ENCODE measurements around the gene UNC80. TPM values are rescaled to one million over a fixed set of nuclear protein-coding genes. Genes with fewer than 3 reads are reported as not detected.

UNC80 gene
- polyA plus RNA-seq, 1 of the 3 experiments (the other 2 are of a cell fraction): 0.59 TPM

DNA sequence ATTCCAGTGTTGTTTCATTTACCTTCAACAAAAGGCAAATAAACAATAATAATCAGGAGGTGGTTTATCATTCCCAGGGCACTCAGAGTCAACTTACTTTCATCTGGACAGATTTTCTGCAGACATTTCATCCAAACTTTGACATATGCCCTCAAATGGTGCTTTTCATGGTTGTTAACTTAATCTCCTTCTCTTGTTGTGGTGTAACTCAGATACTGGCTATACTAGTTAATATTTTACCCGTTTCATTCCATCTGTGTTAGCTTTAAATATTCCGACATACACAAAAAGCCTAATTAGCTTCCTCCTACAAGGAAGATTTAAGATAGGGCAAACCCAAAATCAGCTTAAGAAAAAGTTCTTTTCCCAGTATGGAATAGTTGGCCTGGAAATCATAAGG is 186.4 kb downstream of the UNC80 start (continued):
- TF ChIP-seq, protein P1, sequence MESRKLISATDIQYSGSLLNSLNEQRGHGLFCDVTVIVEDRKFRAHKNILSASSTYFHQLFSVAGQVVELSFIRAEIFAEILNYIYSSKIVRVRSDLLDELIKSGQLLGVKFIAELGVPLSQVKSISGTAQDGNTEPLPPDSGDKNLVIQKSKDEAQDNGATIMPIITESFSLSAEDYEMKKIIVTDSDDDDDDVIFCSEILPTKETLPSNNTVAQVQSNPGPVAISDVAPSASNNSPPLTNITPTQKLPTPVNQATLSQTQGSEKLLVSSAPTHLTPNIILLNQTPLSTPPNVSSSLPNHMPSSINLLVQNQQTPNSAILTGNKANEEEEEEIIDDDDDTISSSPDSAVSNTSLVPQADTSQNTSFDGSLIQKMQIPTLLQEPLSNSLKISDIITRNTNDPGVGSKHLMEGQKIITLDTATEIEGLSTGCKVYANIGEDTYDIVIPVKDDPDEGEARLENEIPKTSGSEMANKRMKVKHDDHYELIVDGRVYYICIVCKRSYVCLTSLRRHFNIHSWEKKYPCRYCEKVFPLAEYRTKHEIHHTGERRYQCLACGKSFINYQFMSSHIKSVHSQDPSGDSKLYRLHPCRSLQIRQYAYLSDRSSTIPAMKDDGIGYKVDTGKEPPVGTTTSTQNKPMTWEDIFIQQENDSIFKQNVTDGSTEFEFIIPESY (IDR thresholded peaks at IDR 0.05; ENCODE audit: borderline replicate concordance, low read depth): no peak
- no peak for TF ChIP-seq CHD2 (IDR thresholded peaks at IDR 0.05; ENCODE audit: low read length, partially characterized antibody)
- no peak for TF ChIP-seq FOXM1 (IDR thresholded peaks at IDR 0.05; ENCODE audit: low read depth)
- TF ChIP-seq NFIC (IDR thresholded peaks at IDR 0.05; ENCODE audit: borderline replicate concordance): no peak
- no peak for TF ChIP-seq RFX5 (IDR thresholded peaks at IDR 0.05; ENCODE audit: low read length)

DNA sequence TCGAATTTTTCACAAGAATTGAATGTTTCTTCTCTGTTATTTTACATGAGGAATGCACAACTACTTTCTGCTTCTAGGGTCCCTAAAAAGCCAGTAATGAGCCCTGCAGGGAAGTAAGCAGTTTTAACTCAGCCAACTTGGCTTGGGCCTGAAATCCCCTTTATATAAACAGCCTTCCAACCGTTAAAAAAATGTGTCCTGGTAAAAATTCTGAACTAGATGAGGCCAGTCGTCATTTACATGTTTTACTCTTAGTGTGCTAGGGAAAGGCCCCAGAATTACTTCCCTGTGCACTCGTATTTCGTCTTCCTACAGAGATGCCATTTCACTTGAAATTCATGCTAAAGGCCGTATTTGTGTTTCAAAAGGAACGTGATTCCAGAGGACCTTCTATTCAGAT is 188.4 kb downstream of the UNC80 start:
- 87% methylated on average over 7 of the region's 7 CpGs for WGBS (ENCODE audit: low lambda C conversion rate)
- H3K36me3 ChIP-seq (replicated peaks in 1 of 2; ENCODE audit: control insufficient read depth in 1 of 2, insufficient read depth in 2 of 2, low read length in 1 of 2): no peaks in the 10 kb centered on the region
- no peak for TF ChIP-seq FOXJ3 (CRISPR knock-in tag; IDR thresholded peaks at IDR 0.05)
- no peak for TF ChIP-seq NFIC (IDR thresholded peaks at IDR 0.05; ENCODE audit: borderline replicate concordance)
- no peak for TF ChIP-seq USF2 (IDR thresholded peaks at IDR 0.05; ENCODE audit: borderline replicate concordance, low read depth, low read length)
- TF ChIP-seq EP300 (IDR thresholded peaks at IDR 0.05; ENCODE audit: borderline replicate concordance in 1 of 2, low read depth in 1 of 2, low read length in 1 of 2): no peak
- no peak for TF ChIP-seq USF1 (IDR thresholded peaks at IDR 0.05; ENCODE audit: borderline replicate concordance, low read depth)
- TF ChIP-seq SMC3 (IDR thresholded peaks at IDR 0.05; ENCODE audit: low read depth, low read length): no peak
- no peak for TF ChIP-seq MXI1 (IDR thresholded peaks at IDR 0.05; ENCODE audit: low read depth, low read length)
- TF ChIP-seq PBX3 (IDR thresholded peaks at IDR 0.05): no peak
- TF ChIP-seq TCF12 (IDR thresholded peaks at IDR 0.05): no peak
- TF ChIP-seq, protein P1 (IDR thresholded peaks at IDR 0.05; ENCODE audit: borderline replicate concordance, low read depth): no peak
- TF ChIP-seq, protein P2, sequence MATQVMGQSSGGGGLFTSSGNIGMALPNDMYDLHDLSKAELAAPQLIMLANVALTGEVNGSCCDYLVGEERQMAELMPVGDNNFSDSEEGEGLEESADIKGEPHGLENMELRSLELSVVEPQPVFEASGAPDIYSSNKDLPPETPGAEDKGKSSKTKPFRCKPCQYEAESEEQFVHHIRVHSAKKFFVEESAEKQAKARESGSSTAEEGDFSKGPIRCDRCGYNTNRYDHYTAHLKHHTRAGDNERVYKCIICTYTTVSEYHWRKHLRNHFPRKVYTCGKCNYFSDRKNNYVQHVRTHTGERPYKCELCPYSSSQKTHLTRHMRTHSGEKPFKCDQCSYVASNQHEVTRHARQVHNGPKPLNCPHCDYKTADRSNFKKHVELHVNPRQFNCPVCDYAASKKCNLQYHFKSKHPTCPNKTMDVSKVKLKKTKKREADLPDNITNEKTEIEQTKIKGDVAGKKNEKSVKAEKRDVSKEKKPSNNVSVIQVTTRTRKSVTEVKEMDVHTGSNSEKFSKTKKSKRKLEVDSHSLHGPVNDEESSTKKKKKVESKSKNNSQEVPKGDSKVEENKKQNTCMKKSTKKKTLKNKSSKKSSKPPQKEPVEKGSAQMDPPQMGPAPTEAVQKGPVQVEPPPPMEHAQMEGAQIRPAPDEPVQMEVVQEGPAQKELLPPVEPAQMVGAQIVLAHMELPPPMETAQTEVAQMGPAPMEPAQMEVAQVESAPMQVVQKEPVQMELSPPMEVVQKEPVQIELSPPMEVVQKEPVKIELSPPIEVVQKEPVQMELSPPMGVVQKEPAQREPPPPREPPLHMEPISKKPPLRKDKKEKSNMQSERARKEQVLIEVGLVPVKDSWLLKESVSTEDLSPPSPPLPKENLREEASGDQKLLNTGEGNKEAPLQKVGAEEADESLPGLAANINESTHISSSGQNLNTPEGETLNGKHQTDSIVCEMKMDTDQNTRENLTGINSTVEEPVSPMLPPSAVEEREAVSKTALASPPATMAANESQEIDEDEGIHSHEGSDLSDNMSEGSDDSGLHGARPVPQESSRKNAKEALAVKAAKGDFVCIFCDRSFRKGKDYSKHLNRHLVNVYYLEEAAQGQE (IDR thresholded peaks at IDR 0.05; ENCODE audit: low read depth, low read length): no peak
- TF ChIP-seq YY1 (IDR thresholded peaks at IDR 0.05; ENCODE audit: low read depth): no peak
- TF ChIP-seq FOSL2 (IDR thresholded peaks at IDR 0.05; ENCODE audit: borderline replicate concordance, low read depth): no peak
- no peak for TF ChIP-seq EZH2phosphoT487 (IDR thresholded peaks at IDR 0.05; ENCODE audit: borderline replicate concordance, low read depth)
- TF ChIP-seq, protein P3, sequence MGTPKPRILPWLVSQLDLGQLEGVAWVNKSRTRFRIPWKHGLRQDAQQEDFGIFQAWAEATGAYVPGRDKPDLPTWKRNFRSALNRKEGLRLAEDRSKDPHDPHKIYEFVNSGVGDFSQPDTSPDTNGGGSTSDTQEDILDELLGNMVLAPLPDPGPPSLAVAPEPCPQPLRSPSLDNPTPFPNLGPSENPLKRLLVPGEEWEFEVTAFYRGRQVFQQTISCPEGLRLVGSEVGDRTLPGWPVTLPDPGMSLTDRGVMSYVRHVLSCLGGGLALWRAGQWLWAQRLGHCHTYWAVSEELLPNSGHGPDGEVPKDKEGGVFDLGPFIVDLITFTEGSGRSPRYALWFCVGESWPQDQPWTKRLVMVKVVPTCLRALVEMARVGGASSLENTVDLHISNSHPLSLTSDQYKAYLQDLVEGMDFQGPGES (IDR thresholded peaks at IDR 0.05; ENCODE audit: low read depth, low read length): no peak
- TF ChIP-seq NRF1 (IDR thresholded peaks at IDR 0.05; ENCODE audit: low read depth, low read length): no peak
- no peak for TF ChIP-seq CHD2 (IDR thresholded peaks at IDR 0.05; ENCODE audit: low read length, partially characterized antibody)

More for the DNA sequence above, 188.4 kb downstream of the UNC80 start:
- Histone ChIP-seq H3F3A (replicated peaks; ENCODE audit: insufficient read depth) (no peaks in the 10 kb centered on the region), H4K20me1 (ENCODE audit: insufficient read depth) (no peaks in the 10 kb centered on the region), H3K27ac (ENCODE audit: low read depth in 2 of 2, low read length in 1 of 2) (no peak overlapping the region), H3K9ac (no peak overlapping the region), H3K27me3 (ENCODE audit: insufficient read depth) (no peaks in the 10 kb centered on the region), H3K4me3 (ENCODE audit: low read depth in 2 of 2, low read length in 1 of 2) (no peak overlapping the region), H2AFZ (ENCODE audit: low read depth) (no peak overlapping the region), H3K9me2 (no peaks in the 10 kb centered on the region), H3K4me1 (ENCODE audit: control insufficient read depth in 1 of 2, insufficient read depth in 2 of 2, low read depth in 1 of 2, low read length in 1 of 2) (no peaks in the 10 kb centered on the region; a peak in 1 of 4 replicates), H3K9me3 (no peaks in the 10 kb centered on the region), H3K79me2 (ENCODE audit: insufficient read depth) (no peaks in the 10 kb centered on the region), H3K4me2 (no peak overlapping the region)
- ChIA-PET POLR2A (no interaction called here), CTCF (interaction anchor here (0.8 to 4.1 kb wide), 14 partner anchors 12 to 625 kb away, joined by 3 to 38 read pairs (median 7); partner anchors contain the start of gene MAP2)
- DNase-seq: no peak
